Subcutaneous adipose tissue (tissue), 4 donors: ENCODE measurements around the gene OTULIN. TPM values are rescaled to one million over a fixed set of nuclear protein-coding genes. Genes with fewer than 3 reads are reported as not detected.

Experiments
- total RNA-seq, 4 donors: library from RNA; depleted of rRNA; stranded (reverse); fragments of >200 nt; gene quantifications; one replicate each; pipeline ENCODE4 v1.1.0, GENCODE V29; 2016
- TF ChIP-seq, protein P1 (sequence below): fragments of 450-650 bp; IDR thresholded peaks from one replicate; pipeline ENCODE4 v1.5.1; 2016; ENCODE audit warnings: low read depth, mild to moderate bottlenecking, control low read depth, antibody characterized with exemption, moderate library complexity

The OTULIN gene
- total RNA-seq, 4 donors from 2014 or later = 25.8 to 42.1 (median 34.0) TPM

- TF ChIP-seq, protein P1, sequence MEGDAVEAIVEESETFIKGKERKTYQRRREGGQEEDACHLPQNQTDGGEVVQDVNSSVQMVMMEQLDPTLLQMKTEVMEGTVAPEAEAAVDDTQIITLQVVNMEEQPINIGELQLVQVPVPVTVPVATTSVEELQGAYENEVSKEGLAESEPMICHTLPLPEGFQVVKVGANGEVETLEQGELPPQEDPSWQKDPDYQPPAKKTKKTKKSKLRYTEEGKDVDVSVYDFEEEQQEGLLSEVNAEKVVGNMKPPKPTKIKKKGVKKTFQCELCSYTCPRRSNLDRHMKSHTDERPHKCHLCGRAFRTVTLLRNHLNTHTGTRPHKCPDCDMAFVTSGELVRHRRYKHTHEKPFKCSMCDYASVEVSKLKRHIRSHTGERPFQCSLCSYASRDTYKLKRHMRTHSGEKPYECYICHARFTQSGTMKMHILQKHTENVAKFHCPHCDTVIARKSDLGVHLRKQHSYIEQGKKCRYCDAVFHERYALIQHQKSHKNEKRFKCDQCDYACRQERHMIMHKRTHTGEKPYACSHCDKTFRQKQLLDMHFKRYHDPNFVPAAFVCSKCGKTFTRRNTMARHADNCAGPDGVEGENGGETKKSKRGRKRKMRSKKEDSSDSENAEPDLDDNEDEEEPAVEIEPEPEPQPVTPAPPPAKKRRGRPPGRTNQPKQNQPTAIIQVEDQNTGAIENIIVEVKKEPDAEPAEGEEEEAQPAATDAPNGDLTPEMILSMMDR = no peak
These were observed 3.7 kb downstream of the OTULIN start for GRCh38 chr5:14668181-14668591.

GRCh38 chr5:14669415-14669814 is 4.9 kb downstream of the OTULIN start:
- TF ChIP-seq, protein P1 = no peak

DNA sequence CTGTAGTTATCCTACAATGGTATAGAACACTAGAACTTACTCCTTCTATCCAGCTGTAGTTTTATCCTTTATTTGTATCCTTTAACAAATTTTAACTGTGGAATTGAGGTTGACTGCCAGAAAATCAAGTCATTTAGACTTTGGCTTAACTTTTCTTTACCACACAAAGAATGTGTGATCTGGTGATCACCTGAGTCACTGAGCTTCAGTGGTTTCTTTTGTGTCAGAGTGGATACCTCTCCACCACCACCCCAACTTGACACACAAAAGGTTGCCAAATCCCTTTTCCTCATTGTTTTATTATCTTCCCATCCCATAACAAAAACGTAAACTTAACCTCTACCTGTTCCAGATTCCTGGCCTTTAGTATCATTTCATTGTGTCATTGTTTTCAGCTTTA is 5.5 kb downstream of the OTULIN start:
- TF ChIP-seq, protein P1 = no peak

DNA sequence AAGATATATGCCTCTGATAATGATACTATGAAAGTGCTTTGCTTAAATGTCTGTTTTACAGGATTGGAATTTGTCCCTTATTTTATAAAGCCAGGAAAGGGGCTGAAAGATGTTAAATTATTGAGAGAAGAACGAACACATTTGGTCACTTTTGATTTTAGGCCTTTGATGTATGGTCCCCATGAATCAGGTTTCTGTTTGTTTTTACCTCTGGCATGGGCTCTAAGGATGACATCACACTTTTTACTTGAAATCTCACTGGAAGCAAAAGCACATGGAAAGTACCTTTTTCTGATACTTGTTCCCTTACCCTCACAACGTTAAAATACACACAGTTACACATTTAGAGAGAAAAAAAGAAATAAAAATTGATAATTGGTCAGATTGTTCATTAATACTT is 6.9 kb downstream of the OTULIN start:
- TF ChIP-seq, protein P1 = no peak

- TF ChIP-seq, protein P1 = no peak
These were observed 7.6 kb downstream of the OTULIN start for GRCh38 chr5:14672082-14672481.

GRCh38 chr5:14672484-14673394 is 8.2 kb downstream of the OTULIN start:
- TF ChIP-seq, protein P1 = no peak

DNA sequence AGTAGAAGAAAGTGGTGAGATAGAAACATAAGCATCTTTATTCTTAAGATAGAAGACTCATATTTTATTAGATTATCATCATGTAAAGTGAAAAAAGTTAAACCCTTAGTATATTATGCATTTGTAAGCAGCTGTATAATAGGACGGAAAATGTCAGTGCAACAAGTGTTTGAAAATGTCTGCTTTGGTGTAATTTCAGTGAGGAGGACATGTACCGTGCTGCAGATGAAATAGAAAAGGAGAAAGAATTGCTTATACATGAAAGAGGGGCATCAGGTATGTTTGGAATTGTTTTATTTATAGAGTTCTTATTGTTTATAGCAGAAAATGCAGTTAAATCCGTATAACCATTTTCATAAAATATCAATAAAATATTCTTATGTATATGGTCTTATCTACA is 8.9 kb downstream of the OTULIN start:
- TF ChIP-seq, protein P1 = no peak
